ENCODE data around the gene CAMSAP1.

CAMSAP1 gene

DNA sequence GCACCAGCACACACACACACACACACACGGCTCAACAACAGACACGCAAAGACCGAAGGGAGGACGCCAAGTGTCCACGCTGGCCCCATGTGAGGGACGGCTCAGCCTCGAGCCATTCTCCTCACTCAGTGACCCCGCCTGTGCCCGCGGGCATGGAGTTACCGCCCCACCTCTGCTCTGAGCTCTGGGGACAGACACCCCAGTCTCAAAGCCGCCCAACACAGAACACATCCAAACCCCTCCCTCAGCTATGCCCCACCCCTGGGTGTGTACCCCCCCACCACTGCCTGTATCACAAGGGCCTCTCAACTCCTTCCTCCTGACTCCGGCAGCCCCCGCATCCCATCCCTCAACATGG, 81.2 kb downstream of the CAMSAP1 start (continued):
- TF ChIP-seq, protein P1, sequence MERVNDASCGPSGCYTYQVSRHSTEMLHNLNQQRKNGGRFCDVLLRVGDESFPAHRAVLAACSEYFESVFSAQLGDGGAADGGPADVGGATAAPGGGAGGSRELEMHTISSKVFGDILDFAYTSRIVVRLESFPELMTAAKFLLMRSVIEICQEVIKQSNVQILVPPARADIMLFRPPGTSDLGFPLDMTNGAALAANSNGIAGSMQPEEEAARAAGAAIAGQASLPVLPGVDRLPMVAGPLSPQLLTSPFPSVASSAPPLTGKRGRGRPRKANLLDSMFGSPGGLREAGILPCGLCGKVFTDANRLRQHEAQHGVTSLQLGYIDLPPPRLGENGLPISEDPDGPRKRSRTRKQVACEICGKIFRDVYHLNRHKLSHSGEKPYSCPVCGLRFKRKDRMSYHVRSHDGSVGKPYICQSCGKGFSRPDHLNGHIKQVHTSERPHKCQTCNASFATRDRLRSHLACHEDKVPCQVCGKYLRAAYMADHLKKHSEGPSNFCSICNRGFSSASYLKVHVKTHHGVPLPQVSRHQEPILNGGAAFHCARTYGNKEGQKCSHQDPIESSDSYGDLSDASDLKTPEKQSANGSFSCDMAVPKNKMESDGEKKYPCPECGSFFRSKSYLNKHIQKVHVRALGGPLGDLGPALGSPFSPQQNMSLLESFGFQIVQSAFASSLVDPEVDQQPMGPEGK (CRISPR knock-in tag; IDR thresholded peaks at IDR 0.05; ENCODE audit: borderline replicate concordance) = no peak
- TF ChIP-seq, protein P2, sequence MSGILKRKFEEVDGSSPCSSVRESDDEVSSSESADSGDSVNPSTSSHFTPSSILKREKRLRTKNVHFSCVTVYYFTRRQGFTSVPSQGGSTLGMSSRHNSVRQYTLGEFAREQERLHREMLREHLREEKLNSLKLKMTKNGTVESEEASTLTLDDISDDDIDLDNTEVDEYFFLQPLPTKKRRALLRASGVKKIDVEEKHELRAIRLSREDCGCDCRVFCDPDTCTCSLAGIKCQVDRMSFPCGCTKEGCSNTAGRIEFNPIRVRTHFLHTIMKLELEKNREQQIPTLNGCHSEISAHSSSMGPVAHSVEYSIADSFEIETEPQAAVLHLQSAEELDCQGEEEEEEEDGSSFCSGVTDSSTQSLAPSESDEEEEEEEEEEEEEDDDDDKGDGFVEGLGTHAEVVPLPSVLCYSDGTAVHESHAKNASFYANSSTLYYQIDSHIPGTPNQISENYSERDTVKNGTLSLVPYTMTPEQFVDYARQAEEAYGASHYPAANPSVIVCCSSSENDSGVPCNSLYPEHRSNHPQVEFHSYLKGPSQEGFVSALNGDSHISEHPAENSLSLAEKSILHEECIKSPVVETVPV (CRISPR knock-in tag; IDR thresholded peaks at IDR 0.05) = no peak

DNA sequence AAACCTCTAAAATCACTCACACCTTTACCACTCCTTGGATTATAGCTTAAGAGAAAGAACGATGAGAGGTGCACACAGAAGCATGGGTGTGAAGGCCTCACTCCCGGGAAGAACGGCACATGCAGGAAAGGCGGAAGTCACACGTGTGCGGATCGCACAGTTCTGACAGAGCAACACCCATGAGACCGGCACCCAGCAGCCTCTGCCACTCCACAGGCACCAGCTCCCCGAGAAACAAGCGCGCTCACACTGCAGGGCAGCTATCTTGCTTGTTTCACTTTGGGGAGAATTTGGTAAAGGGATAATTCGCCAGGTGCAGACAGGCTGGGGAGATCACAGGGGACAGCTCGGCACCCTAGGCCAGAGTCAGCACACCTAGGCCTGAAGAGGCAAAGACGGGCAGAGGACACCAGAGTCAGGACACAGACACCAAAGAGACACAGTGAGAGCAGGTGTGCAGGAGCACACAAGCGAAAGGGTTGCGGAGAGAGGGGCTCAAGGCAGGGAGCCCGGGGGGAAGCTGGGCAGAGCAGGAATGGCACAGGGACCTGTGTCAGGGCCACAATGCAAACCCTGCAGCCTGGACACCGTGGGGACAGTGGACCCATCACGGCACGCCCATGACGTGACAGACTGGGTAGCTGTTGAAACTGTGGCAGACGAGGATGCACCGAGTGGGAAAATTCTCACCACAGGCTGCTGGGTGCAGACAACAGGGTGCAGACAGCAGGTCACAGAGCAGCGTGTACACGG, 81.7 kb downstream of the CAMSAP1 start:
- TF ChIP-seq, protein P3, sequence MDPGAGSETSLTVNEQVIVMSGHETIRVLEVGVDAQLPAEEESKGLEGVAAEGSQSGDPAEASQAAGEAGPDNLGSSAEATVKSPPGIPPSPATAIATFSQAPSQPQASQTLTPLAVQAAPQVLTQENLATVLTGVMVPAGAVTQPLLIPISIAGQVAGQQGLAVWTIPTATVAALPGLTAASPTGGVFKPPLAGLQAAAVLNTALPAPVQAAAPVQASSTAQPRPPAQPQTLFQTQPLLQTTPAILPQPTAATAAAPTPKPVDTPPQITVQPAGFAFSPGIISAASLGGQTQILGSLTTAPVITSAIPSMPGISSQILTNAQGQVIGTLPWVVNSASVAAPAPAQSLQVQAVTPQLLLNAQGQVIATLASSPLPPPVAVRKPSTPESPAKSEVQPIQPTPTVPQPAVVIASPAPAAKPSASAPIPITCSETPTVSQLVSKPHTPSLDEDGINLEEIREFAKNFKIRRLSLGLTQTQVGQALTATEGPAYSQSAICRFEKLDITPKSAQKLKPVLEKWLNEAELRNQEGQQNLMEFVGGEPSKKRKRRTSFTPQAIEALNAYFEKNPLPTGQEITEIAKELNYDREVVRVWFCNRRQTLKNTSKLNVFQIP (CRISPR knock-in tag; IDR thresholded peaks at IDR 0.05; ENCODE audit: borderline replicate concordance, low read depth) = no peak
- no peak for TF ChIP-seq ESRRG (CRISPR knock-in tag; IDR thresholded peaks at IDR 0.05)
- TF ChIP-seq RARB (CRISPR knock-in tag; IDR thresholded peaks at IDR 0.05) = no peak
- no peak for TF ChIP-seq BACH2 (CRISPR knock-in tag; IDR thresholded peaks at IDR 0.05; ENCODE audit: borderline replicate concordance)
- TF ChIP-seq, protein P2 (CRISPR knock-in tag; IDR thresholded peaks at IDR 0.05) = no peak
- no peak for TF ChIP-seq OSR1 (CRISPR knock-in tag; IDR thresholded peaks at IDR 0.05)
- no peak for TF ChIP-seq ZFP30 (CRISPR knock-in tag; IDR thresholded peaks at IDR 0.05)
- TF ChIP-seq, protein P4, sequence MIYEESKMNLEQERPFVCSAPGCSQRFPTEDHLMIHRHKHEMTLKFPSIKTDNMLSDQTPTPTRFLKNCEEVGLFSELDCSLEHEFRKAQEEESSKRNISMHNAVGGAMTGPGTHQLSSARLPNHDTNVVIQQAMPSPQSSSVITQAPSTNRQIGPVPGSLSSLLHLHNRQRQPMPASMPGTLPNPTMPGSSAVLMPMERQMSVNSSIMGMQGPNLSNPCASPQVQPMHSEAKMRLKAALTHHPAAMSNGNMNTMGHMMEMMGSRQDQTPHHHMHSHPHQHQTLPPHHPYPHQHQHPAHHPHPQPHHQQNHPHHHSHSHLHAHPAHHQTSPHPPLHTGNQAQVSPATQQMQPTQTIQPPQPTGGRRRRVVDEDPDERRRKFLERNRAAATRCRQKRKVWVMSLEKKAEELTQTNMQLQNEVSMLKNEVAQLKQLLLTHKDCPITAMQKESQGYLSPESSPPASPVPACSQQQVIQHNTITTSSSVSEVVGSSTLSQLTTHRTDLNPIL (CRISPR knock-in tag; IDR thresholded peaks at IDR 0.05; ENCODE audit: low read depth) = no peak
- no peak for TF ChIP-seq TOX (CRISPR knock-in tag; IDR thresholded peaks at IDR 0.05; ENCODE audit: borderline replicate concordance)
- TF ChIP-seq ARNTL (CRISPR knock-in tag; IDR thresholded peaks at IDR 0.05; ENCODE audit: borderline replicate concordance, low read depth) = no peak
- no peak for ATAC-seq

DNA sequence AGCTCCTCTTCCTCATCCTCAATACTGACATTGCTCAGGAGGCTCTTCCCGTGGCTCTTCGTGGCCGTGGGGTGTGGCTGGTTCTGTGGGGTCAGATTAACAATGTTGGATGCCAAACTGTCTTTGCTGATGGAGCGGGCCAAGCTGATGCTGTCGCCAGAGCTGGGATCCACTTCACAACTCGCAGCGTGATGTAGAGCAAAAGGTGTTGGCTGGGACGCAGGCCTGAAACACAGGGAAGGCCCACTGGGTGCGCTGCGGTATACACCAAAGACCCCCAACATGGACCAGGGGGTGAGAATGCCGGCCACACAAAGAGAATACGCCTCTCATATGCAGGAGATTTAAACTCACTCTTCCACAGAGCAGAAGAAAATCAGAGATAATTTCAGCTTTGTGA, 84.3 kb downstream of the CAMSAP1 start:
- no peak for ATAC-seq
- TF ChIP-seq CSDC2 (CRISPR knock-in tag; IDR thresholded peaks at IDR 0.05) = no peak
- TF ChIP-seq ZNF565 (CRISPR knock-in tag; conservative IDR thresholded peaks at IDR 0.05; ENCODE audit: low read depth) = no peak
- TF ChIP-seq ZNF8 (CRISPR knock-in tag; IDR thresholded peaks at IDR 0.05) = no peak
- TF ChIP-seq ZFP30 (CRISPR knock-in tag; IDR thresholded peaks at IDR 0.05) = no peak
- TF ChIP-seq ISL1 (CRISPR knock-in tag; IDR thresholded peaks at IDR 0.05) = no peak
- no peak for TF ChIP-seq ZNF70 (CRISPR knock-in tag; IDR thresholded peaks at IDR 0.05)
- no peak for TF ChIP-seq ARNTL (CRISPR knock-in tag; IDR thresholded peaks at IDR 0.05; ENCODE audit: borderline replicate concordance, low read depth)

DNA sequence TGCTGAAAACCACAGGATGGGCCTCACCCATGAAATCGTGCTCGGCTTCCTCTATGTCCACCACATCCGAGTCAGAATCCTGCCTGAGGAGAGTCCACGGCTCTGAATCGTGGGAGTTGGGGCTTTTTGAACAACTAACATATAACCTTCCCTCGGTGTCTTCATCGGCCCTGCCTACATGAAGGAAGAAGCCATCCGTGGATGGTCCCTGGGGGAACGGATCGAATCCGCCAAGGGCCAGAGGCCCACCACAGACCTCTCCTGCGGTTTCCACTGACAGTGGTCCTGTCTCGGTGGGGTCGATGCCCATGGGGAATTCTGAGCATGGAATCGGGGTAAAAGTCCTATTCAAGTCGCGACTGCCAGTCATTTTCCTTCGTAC, 85.0 kb downstream of the CAMSAP1 start:
- TF ChIP-seq, protein P3 (CRISPR knock-in tag; IDR thresholded peaks at IDR 0.05; ENCODE audit: borderline replicate concordance, low read depth) = no peak
- TF ChIP-seq TCF4 (CRISPR knock-in tag; IDR thresholded peaks at IDR 0.05; ENCODE audit: borderline replicate concordance) = no peak
- no peak for TF ChIP-seq TOX (CRISPR knock-in tag; IDR thresholded peaks at IDR 0.05; ENCODE audit: borderline replicate concordance)
- TF ChIP-seq, protein P5, sequence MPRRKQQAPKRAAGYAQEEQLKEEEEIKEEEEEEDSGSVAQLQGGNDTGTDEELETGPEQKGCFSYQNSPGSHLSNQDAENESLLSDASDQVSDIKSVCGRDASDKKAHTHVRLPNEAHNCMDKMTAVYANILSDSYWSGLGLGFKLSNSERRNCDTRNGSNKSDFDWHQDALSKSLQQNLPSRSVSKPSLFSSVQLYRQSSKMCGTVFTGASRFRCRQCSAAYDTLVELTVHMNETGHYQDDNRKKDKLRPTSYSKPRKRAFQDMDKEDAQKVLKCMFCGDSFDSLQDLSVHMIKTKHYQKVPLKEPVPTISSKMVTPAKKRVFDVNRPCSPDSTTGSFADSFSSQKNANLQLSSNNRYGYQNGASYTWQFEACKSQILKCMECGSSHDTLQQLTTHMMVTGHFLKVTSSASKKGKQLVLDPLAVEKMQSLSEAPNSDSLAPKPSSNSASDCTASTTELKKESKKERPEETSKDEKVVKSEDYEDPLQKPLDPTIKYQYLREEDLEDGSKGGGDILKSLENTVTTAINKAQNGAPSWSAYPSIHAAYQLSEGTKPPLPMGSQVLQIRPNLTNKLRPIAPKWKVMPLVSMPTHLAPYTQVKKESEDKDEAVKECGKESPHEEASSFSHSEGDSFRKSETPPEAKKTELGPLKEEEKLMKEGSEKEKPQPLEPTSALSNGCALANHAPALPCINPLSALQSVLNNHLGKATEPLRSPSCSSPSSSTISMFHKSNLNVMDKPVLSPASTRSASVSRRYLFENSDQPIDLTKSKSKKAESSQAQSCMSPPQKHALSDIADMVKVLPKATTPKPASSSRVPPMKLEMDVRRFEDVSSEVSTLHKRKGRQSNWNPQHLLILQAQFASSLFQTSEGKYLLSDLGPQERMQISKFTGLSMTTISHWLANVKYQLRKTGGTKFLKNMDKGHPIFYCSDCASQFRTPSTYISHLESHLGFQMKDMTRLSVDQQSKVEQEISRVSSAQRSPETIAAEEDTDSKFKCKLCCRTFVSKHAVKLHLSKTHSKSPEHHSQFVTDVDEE (CRISPR knock-in tag; IDR thresholded peaks at IDR 0.05) = no peak
- TF ChIP-seq, protein P1 (CRISPR knock-in tag; IDR thresholded peaks at IDR 0.05; ENCODE audit: borderline replicate concordance) = no peak
- TF ChIP-seq ZNF70 (CRISPR knock-in tag; IDR thresholded peaks at IDR 0.05) = no peak
- TF ChIP-seq RARB (CRISPR knock-in tag; IDR thresholded peaks at IDR 0.05) = no peak
- TF ChIP-seq ZC3H10 (CRISPR knock-in tag; IDR thresholded peaks at IDR 0.05) = no peak
- TF ChIP-seq GLIS3 (CRISPR knock-in tag; IDR thresholded peaks at IDR 0.05) = no peak
- TF ChIP-seq ZFP3 (CRISPR knock-in tag; IDR thresholded peaks at IDR 0.05) = no peak
- no peak for ATAC-seq

All from SK-N-SH treated with all-trans-retinoic acid at 6 μM for 48 hours (cell line).